Measurements from ENCODE around the gene HS1BP3. TPM values are rescaled to one million over a fixed set of nuclear protein-coding genes. Genes with fewer than 3 reads are reported as not detected.

The HS1BP3 gene
- total and polyA plus RNA-seq, 9 of the 15 experiments (the other 6 are each of a cell fraction or from before 2014, with no cell fraction given), result 0.41 to 8.3 (median 5.9) TPM

GRCh38 chr2:20624884-20625485 lies 25.9 kb downstream of the HS1BP3 start:
- no peaks in the 10 kb centered on the region for H3K9me1 ChIP-seq (ENCODE audit: control insufficient read depth, insufficient read depth, low read length)
- no peaks in the 10 kb centered on the region for H4K20me1 ChIP-seq (replicated peaks; ENCODE audit: control insufficient read depth, insufficient read depth, low read length)
- H3K27me3 ChIP-seq (ENCODE audit: control insufficient read depth in 2 of 2, insufficient read depth in 2 of 2, low read length in 2 of 2), result peaks cover 0 to 11% of the 10 kb centered on the region in 2 experiments; a peak in 1 of 5 replicates
- in situ Hi-C loops (cut with MboI) (no loop called here), intact Hi-C loops (cut with micrococcal nuclease) (no loop called here)
- no peak overlapping the region for H3K27ac ChIP-seq (ENCODE audit: extremely low read depth, low read depth, low read length)
- H3K4me1 ChIP-seq (replicated peaks in 1 of 2; ENCODE audit: control insufficient read depth in 2 of 2, insufficient read depth in 2 of 2, low read length in 2 of 2), result no peaks in the 10 kb centered on the region
- no peak overlapping the region for H2AFZ ChIP-seq (ENCODE audit: low read depth, low read length)
- H3K4me3 ChIP-seq, result no peak overlapping the region
- BruUV-seq (replicated peaks), result no TSS peak
- no peak overlapping the region for H3K4me2 ChIP-seq (ENCODE audit: insufficient read depth, low read length)
- no peaks in the 10 kb centered on the region for H3K9me3 ChIP-seq (replicated peaks; ENCODE audit: control insufficient read depth, insufficient read depth, low read depth, low read length)
- no peak overlapping the region; a peak in 1 of 4 replicates for H3K9ac ChIP-seq (ENCODE audit: insufficient read depth in 1 of 2, low read depth in 2 of 2, low read length in 2 of 2)
- ChIA-PET CTCF (ENCODE audit: low intra/inter-chr PET ratio) (no interaction called here), POLR2A (interaction anchor here (1.2 to 1.5 kb wide), 2 partner anchors 10 to 16 kb away, joined by 3 read pairs; no protein-coding TSS in a partner anchor)
- FAIRE-seq (no peak), DNase-seq (ENCODE audit: extremely low read depth in 1 of 4, low spot score in 3 of 4) (no peak), ATAC-seq (no peak)
- H3K79me2 ChIP-seq (ENCODE audit: control insufficient read depth, insufficient read depth, low read length), result no peaks in the 10 kb centered on the region
- H3K36me3 ChIP-seq (ENCODE audit: control insufficient read depth, insufficient read depth, low read length), result no peaks in the 10 kb centered on the region
- TF ChIP-seq CTCF (IDR thresholded peaks at IDR 0.05 in 2 of 3, conservative IDR thresholded peaks at IDR 0.05 in 1 of 3; ENCODE audit: insufficient read depth in 2 of 3, low read depth in 1 of 3, low read length in 3 of 3), result no peak
- TF ChIP-seq, protein P1, sequence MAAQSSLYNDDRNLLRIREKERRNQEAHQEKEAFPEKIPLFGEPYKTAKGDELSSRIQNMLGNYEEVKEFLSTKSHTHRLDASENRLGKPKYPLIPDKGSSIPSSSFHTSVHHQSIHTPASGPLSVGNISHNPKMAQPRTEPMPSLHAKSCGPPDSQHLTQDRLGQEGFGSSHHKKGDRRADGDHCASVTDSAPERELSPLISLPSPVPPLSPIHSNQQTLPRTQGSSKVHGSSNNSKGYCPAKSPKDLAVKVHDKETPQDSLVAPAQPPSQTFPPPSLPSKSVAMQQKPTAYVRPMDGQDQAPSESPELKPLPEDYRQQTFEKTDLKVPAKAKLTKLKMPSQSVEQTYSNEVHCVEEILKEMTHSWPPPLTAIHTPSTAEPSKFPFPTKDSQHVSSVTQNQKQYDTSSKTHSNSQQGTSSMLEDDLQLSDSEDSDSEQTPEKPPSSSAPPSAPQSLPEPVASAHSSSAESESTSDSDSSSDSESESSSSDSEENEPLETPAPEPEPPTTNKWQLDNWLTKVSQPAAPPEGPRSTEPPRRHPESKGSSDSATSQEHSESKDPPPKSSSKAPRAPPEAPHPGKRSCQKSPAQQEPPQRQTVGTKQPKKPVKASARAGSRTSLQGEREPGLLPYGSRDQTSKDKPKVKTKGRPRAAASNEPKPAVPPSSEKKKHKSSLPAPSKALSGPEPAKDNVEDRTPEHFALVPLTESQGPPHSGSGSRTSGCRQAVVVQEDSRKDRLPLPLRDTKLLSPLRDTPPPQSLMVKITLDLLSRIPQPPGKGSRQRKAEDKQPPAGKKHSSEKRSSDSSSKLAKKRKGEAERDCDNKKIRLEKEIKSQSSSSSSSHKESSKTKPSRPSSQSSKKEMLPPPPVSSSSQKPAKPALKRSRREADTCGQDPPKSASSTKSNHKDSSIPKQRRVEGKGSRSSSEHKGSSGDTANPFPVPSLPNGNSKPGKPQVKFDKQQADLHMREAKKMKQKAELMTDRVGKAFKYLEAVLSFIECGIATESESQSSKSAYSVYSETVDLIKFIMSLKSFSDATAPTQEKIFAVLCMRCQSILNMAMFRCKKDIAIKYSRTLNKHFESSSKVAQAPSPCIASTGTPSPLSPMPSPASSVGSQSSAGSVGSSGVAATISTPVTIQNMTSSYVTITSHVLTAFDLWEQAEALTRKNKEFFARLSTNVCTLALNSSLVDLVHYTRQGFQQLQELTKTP (IDR thresholded peaks at IDR 0.05; ENCODE audit: low read depth in 1 of 2, partially characterized antibody in 2 of 2), result no peak
- TF ChIP-seq SIRT6 (IDR thresholded peaks at IDR 0.05; ENCODE audit: low read depth, low read length), result no peak
- no peak for TF ChIP-seq TCF3 (CRISPR knock-in tag; IDR thresholded peaks at IDR 0.05)
- TF ChIP-seq, protein P2, sequence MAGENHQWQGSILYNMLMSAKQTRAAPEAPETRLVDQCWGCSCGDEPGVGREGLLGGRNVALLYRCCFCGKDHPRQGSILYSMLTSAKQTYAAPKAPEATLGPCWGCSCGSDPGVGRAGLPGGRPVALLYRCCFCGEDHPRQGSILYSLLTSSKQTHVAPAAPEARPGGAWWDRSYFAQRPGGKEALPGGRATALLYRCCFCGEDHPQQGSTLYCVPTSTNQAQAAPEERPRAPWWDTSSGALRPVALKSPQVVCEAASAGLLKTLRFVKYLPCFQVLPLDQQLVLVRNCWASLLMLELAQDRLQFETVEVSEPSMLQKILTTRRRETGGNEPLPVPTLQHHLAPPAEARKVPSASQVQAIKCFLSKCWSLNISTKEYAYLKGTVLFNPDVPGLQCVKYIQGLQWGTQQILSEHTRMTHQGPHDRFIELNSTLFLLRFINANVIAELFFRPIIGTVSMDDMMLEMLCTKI (IDR thresholded peaks at IDR 0.05; ENCODE audit: partially characterized antibody), result no peak
- no peak for TF ChIP-seq ZNF551 (CRISPR knock-in tag; IDR thresholded peaks at IDR 0.05)
- WGBS (ENCODE audit: insufficient coverage, low coverage, missing lambda C conversion rate), result 66% methylated on average over 11 of the region's 11 CpGs
